ENCODE results near the gene LGALS12.

Gene LGALS12

DNA sequence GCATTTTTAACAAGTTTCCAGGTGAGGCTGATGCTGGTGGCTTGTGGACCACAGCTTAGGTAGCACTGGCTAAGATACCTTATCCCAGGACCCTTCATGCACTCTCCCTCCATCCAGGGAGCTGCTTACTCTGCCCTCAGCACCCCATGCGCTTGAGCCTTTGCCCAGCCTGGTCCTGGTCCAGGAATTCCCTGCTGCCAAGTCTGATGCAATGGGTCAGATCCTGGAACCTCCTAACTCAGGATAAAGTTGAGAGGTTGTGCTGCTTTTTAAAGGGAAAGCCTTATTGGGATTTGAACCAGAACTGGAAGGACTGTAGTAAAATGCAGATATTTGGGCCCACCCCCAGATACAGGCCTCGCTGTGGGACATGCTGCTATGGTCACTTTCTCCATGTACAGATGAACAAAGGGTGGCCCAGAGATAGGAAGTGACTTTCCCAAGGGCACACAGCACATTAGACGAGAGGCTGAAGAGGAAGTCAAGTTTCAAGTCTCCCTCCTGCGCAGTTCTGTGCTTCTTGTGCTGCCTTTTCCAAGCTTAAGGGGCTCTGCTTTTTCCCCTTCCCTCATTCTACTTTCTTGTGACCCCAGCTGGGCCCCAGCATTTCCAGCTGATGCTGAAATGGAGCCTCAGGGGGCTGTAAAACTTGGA, 824 bp upstream of the LGALS12 start:
- ATAC-seq (ENCODE audit: insufficient read depth, low read depth) = no peak
- TF ChIP-seq EZH2 (IDR thresholded peaks at IDR 0.05; ENCODE audit: borderline replicate concordance, low read depth, low read length, severe bottlenecking) (no peak), CTCF (IDR thresholded peaks at IDR 0.05; ENCODE audit: borderline replicate concordance, extremely low read depth, low read length, poor library complexity, severe bottlenecking) (no peak)
- Histone ChIP-seq H3K4me1 (ENCODE audit: insufficient read depth, low read length) (no peaks in the 10 kb centered on the region), H4K20me1 (ENCODE audit: insufficient read depth, low read length) (no peaks in the 10 kb centered on the region), H3K27me3 (ENCODE audit: insufficient read depth, low read length, poor library complexity) (no peaks in the 10 kb centered on the region), H3K4me2 (ENCODE audit: insufficient read depth, low read length) (no peak overlapping the region), H3K9ac (ENCODE audit: low read depth, low read length) (no peak overlapping the region), H3K36me3 (ENCODE audit: insufficient read depth, low read length) (no peaks in the 10 kb centered on the region), H3K4me3 (ENCODE audit: low read depth in 1 of 2, low read length in 2 of 2) (no peak overlapping the region), H3K9me3 (ENCODE audit: insufficient read depth, low read length, severe bottlenecking) (no peaks in the 10 kb centered on the region), H3K79me2 (ENCODE audit: insufficient read depth, low read length) (no peaks in the 10 kb centered on the region), H3K27ac (ENCODE audit: low read length) (no peak overlapping the region), H2AFZ (ENCODE audit: low read depth, low read length) (no peak overlapping the region)
- no peak for DNase-seq

GRCh38 chr11:63506876-63507275, 992 bp downstream of the LGALS12 start:
- no peak for ATAC-seq (ENCODE audit: insufficient read depth, low read depth)
- Histone ChIP-seq H3K4me3 (ENCODE audit: low read depth in 1 of 2, low read length in 2 of 2) (no peak overlapping the region), H3K27ac (ENCODE audit: low read length) (no peak overlapping the region), H4K20me1 (ENCODE audit: insufficient read depth, low read length) (no peaks in the 10 kb centered on the region), H3K9ac (ENCODE audit: low read depth, low read length) (no peak overlapping the region), H3K27me3 (ENCODE audit: insufficient read depth, low read length, poor library complexity) (no peaks in the 10 kb centered on the region), H2AFZ (ENCODE audit: low read depth, low read length) (no peak overlapping the region), H3K4me2 (ENCODE audit: insufficient read depth, low read length) (no peak overlapping the region), H3K79me2 (ENCODE audit: insufficient read depth, low read length) (no peaks in the 10 kb centered on the region), H3K36me3 (ENCODE audit: insufficient read depth, low read length) (no peaks in the 10 kb centered on the region), H3K4me1 (ENCODE audit: insufficient read depth, low read length) (no peaks in the 10 kb centered on the region), H3K9me3 (ENCODE audit: insufficient read depth, low read length, severe bottlenecking) (no peaks in the 10 kb centered on the region)
- DNase-seq = no peak
- TF ChIP-seq EZH2 (IDR thresholded peaks at IDR 0.05; ENCODE audit: borderline replicate concordance, low read depth, low read length, severe bottlenecking) (no peak), CTCF (IDR thresholded peaks at IDR 0.05; ENCODE audit: borderline replicate concordance, extremely low read depth, low read length, poor library complexity, severe bottlenecking) (no peak)

DNA sequence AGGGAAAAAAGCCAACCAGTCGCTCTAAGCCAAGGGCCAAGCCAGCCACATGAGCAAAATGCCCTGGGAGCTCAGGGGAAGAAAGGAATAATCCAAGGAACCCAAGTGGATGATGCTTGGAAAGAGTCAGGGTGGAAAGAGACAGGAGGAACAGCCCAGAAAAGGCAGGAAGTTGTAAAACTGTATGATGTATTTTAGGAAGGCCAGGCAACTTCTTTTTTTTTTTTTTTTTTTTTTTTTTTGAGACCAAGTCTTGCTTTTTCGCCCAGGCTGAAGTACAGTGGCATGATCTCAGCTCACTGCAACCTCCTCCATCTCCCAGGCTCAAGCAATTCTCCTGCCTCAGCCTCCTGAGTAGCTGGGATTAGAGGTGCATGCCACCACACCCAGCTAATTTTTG, 1.6 kb downstream of the LGALS12 start:
- TF ChIP-seq EZH2 (IDR thresholded peaks at IDR 0.05; ENCODE audit: borderline replicate concordance, low read depth, low read length, severe bottlenecking) = no peak
- TF ChIP-seq CTCF (IDR thresholded peaks at IDR 0.05; ENCODE audit: borderline replicate concordance, extremely low read depth, low read length, poor library complexity, severe bottlenecking) = no peak
- Histone ChIP-seq H3K27ac (ENCODE audit: low read length) (no peak overlapping the region), H3K36me3 (ENCODE audit: insufficient read depth, low read length) (no peaks in the 10 kb centered on the region), H3K27me3 (ENCODE audit: insufficient read depth, low read length, poor library complexity) (no peaks in the 10 kb centered on the region), H3K4me1 (ENCODE audit: insufficient read depth, low read length) (no peaks in the 10 kb centered on the region), H3K4me2 (ENCODE audit: insufficient read depth, low read length) (no peak overlapping the region), H4K20me1 (ENCODE audit: insufficient read depth, low read length) (no peaks in the 10 kb centered on the region), H3K9ac (ENCODE audit: low read depth, low read length) (no peak overlapping the region), H2AFZ (ENCODE audit: low read depth, low read length) (no peak overlapping the region), H3K79me2 (ENCODE audit: insufficient read depth, low read length) (no peaks in the 10 kb centered on the region), H3K4me3 (ENCODE audit: low read depth in 1 of 2, low read length in 2 of 2) (no peak overlapping the region), H3K9me3 (ENCODE audit: insufficient read depth, low read length, severe bottlenecking) (no peaks in the 10 kb centered on the region)
- ATAC-seq (ENCODE audit: insufficient read depth, low read depth) (no peak), DNase-seq (no peak)

All from DND-41 (cell line).